Esophagus muscularis mucosa (tissue), 4 donors: Measurements from ENCODE around the gene CDKL5. TPM values are rescaled to one million over a fixed set of nuclear protein-coding genes. Genes with fewer than 3 reads are reported as not detected.

ENCODE experiments used
- DNase-seq: peaks from one replicate; pipeline ENCODE4 v3.0.0-alpha.2; 2017; ENCODE audit errors: extremely low spot score
- H3K27ac ChIP-seq, 4 donors: fragments of 200-600 bp; sonication (generic); replicated peaks in 1 of 4; 1 replicate in 3 of 4; 2 replicates in 1 of 4; pipeline ENCODE4 v1.5.1; 2016 to 2019; ENCODE audit warnings: mild to moderate bottlenecking in 1 of 4
- H3K27me3 ChIP-seq, 4 donors: fragments of 200-600 bp; sonication (generic); one replicate each; pipeline versions ENCODE4 v1.5.1 to v1.6.0; 2016 to 2019
- H3K36me3 ChIP-seq, 4 donors: fragments of 200-600 bp; sonication (generic); one replicate each; pipeline ENCODE4 v1.5.1; 2016 to 2019
- H3K4me1 ChIP-seq, 4 donors: fragments of 200-600 bp; sonication (generic); one replicate each; pipeline ENCODE4 v1.5.1; 2016 to 2019
- H3K4me3 ChIP-seq, 4 donors: fragments of 200-600 bp; sonication (generic); 1 replicate in 2 of 4; 2 replicates in 2 of 4; pipeline ENCODE4 v1.5.1; 2016 to 2019; ENCODE audit warnings: mild to moderate bottlenecking in 4 of 4, moderate library complexity in 1 of 4
- H3K9me3 ChIP-seq, 4 donors: fragments of 200-600 bp; sonication (generic); 1 replicate in 3 of 4; 2 replicates in 1 of 4; pipeline ENCODE4 v1.5.1; 2016 to 2019
- EP300 ChIP-seq: sonication (generic); formaldehyde crosslinking; IDR thresholded peaks from one replicate; pipeline ENCODE4 v1.6.1; 2017; ENCODE audit warnings: antibody characterized with exemption
- POLR2A ChIP-seq: fragments of 450-650 bp; IDR thresholded peaks from one replicate; pipeline ENCODE4 v1.6.1; 2017; ENCODE audit warnings: antibody characterized with exemption, moderate library complexity, mild to moderate bottlenecking, low read depth
- POLR2AphosphoS5 ChIP-seq, 2 donors: sonication (generic); formaldehyde crosslinking; IDR thresholded peaks; one replicate each; pipeline ENCODE4 v1.6.1; 2017; ENCODE audit warnings: antibody characterized with exemption in 2 of 2
- whole genome bisulfite sequencing: methylation state at CpG from one replicate; pipeline ENCODE4 v1.1.5; 2018; 5-methylcytosine and 5-hydroxymethylcytosine counted together
- intact Hi-C: fragments of 100-400 bp; cut with DNase I; formaldehyde crosslinking; loops from one replicate; pipeline ENCODE4 v1.15.1; 2023
- small RNA-seq, 3 donors: library from RNA; depleted of rRNA; stranded (forward); fragments of <200 nt; gene quantifications; one replicate each; pipeline ENCODE3, GENCODE V24; 2016
- total RNA-seq, 4 donors: library from RNA; depleted of rRNA; stranded (reverse); fragments of >200 nt; gene quantifications; one replicate each; pipeline versions ENCODE4 v1.1.0 to v1.2.1, GENCODE V29; 2016
- TF ChIP-seq, protein P1 (sequence below), 3 experiments: fragments of 200-600 bp in 2 of 3; fragments of 450-650 bp in 1 of 3; sonication (generic) in 2 of 3; IDR thresholded peaks; one replicate each; pipeline ENCODE4 v1.5.1; 2017 to 2019; ENCODE audit warnings: antibody characterized with exemption in 3 of 3, mild to moderate bottlenecking in 2 of 3, moderate library complexity in 1 of 3

Gene CDKL5
- total RNA-seq, 4 donors from 2014 or later: 3.7 to 6.5 (median 4.6) TPM

DNA sequence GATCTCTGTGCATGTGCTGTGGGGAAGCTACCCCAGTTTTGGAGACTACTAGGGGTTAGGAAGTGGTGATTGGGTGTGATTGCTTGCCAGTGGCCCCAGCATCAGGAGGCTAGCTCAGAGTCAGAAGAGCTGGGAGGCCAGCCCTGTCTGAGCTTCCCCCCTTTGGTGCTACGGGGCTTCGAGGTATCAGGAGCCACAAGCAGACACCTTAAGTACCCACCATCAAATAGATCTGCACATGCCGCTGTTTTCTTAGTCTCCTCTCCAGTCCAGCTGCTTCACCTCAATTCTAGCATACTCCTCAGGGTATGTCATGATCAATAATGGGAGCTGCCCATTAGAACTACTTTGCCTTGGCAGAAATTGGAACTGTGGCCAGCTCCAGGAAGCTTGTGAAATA lies 271.2 kb downstream of the CDKL5 start:
- Histone ChIP-seq H3K27me3 (no peaks in the 10 kb centered on the region), H3K4me1 (peaks cover 0 to 3% (median 0%) of the 10 kb centered on the region in 4 donors), H3K9me3 (no peaks in the 10 kb centered on the region), H3K4me3 (no peak overlapping the region), H3K36me3 (no peaks in the 10 kb centered on the region), H3K27ac (no peak overlapping the region)
- TF ChIP-seq POLR2A (no peak), EP300 (no peak), POLR2AphosphoS5 (IDR thresholded peaks at IDR 0.05) (no peak)
- TF ChIP-seq, protein P1, sequence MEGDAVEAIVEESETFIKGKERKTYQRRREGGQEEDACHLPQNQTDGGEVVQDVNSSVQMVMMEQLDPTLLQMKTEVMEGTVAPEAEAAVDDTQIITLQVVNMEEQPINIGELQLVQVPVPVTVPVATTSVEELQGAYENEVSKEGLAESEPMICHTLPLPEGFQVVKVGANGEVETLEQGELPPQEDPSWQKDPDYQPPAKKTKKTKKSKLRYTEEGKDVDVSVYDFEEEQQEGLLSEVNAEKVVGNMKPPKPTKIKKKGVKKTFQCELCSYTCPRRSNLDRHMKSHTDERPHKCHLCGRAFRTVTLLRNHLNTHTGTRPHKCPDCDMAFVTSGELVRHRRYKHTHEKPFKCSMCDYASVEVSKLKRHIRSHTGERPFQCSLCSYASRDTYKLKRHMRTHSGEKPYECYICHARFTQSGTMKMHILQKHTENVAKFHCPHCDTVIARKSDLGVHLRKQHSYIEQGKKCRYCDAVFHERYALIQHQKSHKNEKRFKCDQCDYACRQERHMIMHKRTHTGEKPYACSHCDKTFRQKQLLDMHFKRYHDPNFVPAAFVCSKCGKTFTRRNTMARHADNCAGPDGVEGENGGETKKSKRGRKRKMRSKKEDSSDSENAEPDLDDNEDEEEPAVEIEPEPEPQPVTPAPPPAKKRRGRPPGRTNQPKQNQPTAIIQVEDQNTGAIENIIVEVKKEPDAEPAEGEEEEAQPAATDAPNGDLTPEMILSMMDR (IDR thresholded peaks at IDR 0.05): no peak
- intact Hi-C loops: no loop called here
- 73% methylated on average over 3 of the region's 3 CpGs for WGBS
- DNase-seq: no peak

DNA sequence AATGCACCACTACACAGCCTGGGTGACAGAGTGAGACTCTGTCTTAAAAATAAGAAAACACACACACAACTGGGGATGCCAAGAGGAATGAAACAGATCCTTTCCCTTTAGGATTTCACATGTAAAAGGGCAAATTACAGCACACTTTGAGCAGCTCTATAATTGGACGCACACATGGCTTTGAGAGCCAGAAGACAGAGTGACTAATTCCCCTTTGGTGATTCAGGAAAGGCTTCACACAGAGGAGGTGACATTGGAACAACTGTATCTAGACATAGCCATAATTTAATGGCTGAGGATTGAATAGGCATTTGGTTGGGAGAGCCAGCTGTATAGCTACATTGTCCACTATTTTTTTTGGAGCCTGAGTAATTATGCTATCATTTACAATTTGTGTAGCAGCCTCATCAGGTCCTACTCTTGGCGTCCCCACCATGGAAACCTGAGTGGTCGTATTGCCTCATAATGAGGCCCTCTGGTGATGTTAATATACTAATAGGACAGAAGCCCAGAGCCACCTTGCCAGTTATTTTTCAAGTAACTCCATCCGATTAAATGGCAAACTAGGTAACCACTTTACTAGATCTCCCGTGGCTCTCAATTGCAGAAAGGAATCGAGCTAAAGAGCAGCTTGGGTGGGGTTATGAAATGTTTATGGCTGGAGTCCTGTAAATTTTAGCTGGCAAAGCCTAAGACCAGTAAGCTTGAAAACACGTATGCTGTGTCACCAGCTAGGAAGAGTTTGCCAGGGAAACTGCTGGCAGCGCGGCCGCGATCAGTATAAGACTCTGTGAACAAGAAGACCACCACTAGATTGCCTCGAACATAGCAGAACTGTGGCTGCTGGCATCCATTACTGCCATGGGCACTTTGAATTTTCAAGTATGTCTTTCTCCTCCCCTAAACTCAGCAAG lies 273.6 kb downstream of the CDKL5 start:
- Histone ChIP-seq H3K27ac (no peak overlapping the region), H3K4me1 (peaks cover 0 to 17% (median 4%) of the 10 kb centered on the region in 4 donors), H3K36me3 (no peaks in the 10 kb centered on the region), H3K4me3 (no peak overlapping the region), H3K27me3 (no peaks in the 10 kb centered on the region), H3K9me3 (no peaks in the 10 kb centered on the region)
- DNase-seq: no peak
- TF ChIP-seq, protein P1 (IDR thresholded peaks at IDR 0.05): no peak
- 84% methylated on average over 12 of the region's 12 CpGs for WGBS
- intact Hi-C loops: no loop called here

DNA sequence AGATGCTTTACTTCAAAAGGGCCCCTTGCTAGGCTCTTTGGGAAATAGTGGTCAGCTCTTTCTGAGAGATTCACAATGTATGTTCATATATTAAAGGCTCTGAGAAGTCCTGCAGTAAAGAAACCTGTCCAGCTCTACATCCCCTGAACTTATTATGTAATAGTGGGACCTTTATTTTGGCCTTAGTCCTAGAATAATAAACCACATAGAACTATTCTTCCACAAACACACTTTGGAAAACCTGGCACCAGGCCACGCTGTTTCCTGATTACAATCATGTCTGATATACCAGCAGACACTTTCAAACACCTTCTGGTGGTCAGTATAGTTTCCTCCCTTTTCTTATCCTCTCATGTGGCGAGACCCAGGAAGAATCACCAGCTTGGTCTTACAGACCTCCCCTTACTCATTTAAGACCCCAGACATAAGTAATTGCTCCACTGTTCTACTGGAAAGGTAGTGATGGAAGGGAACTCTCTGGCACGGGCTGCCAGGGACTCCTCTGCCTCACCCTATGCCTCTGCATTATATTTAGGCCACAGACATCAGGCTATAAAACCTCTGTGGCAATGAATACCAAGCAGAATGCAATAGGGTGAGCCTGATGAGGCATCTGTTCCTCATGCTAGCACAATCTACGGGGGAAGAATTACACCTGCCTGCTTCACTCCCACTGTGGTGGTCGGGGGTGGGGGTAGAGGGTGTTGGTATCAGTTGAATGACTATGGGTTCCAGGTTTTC lies 276.4 kb downstream of the CDKL5 start:
- H3K27me3 ChIP-seq: no peaks in the 10 kb centered on the region
- DNase-seq: no peak
- no peak overlapping the region for H3K27ac ChIP-seq
- no peaks in the 10 kb centered on the region for H3K36me3 ChIP-seq
- no peak overlapping the region for H3K4me3 ChIP-seq
- H3K9me3 ChIP-seq: no peaks in the 10 kb centered on the region
- 72% methylated on average over 5 of the region's 5 CpGs for WGBS
- peaks cover 0 to 17% (median 4%) of the 10 kb centered on the region in 4 donors for H3K4me1 ChIP-seq
- intact Hi-C loops: no loop called here
- no peak for TF ChIP-seq POLR2A
- no peak for TF ChIP-seq EP300
- TF ChIP-seq, protein P1 (IDR thresholded peaks at IDR 0.05): no peak
- no peak for TF ChIP-seq POLR2AphosphoS5 (IDR thresholded peaks at IDR 0.05)

DNA sequence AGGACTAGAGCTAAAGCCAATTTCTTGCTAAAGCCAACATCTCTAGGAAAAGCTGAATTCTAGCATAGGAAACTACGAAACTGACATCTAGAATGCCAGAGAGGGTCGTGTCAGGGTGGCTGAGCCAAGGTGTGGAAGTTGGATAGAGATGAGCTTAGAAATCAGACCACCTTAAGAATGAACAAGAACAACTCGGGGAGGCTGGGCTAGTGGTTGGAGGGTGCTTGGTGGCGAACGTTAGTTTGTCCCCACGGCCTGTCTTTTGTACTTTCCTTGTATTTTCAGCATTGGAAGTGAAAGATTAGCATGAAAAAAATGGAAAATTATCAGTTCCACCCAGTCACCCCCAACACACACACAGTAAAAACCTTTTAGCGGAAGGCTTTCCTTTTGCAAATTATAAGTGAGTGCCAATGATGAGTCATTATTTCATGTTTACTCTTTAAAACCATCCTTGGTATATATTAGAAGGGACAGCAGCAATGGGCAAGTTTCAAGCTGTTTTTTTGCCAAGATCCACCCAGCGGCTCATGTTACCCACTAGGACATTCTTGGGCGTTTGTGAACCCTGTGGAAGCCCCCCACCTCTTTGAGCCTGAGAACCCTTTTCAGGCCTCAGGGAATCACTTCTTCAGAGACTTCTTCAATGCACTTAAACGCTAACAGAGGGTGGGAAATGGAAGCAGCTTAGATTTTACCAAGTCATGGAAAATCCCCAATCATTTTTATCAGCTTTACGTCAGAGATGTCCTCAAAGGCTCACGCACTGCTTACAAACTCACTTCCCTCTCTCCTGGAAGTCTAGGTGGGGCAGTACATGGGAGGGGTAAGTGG lies 277.2 kb downstream of the CDKL5 start:
- TF ChIP-seq, protein P1 (IDR thresholded peaks at IDR 0.05): no peak
- TF ChIP-seq EP300 (no peak), POLR2AphosphoS5 (IDR thresholded peaks at IDR 0.05) (no peak), POLR2A (no peak)
- peaks cover 0 to 17% (median 4%) of the 10 kb centered on the region in 4 donors for H3K4me1 ChIP-seq
- no peaks in the 10 kb centered on the region for H3K36me3 ChIP-seq
- 58% methylated on average over 12 of the region's 12 CpGs for WGBS
- no peak for DNase-seq
- H3K27ac ChIP-seq: no peak overlapping the region
- no peak overlapping the region for H3K4me3 ChIP-seq
- intact Hi-C loops: no loop called here
- H3K9me3 ChIP-seq: no peaks in the 10 kb centered on the region
- no peaks in the 10 kb centered on the region for H3K27me3 ChIP-seq

Small RNA genes lying within 50 kb of the gene (small RNA-seq; reads per million reads assigned to genes)
- 0 reads per million in 3 donors for gene RF00019

Other genes starting within 250 kb of the CDKL5 start
- gene BEND2, start 204.7 kb upstream of the CDKL5 start, total RNA-seq: not detected
- 1 to 10 TPM in 3 of 4 donors, under 1 TPM in 1; 0.99 to 2.6 (median 1.7) TPM for gene SCML2, start 70.9 kb upstream of the CDKL5 start, total RNA-seq
- not detected for gene RS1, start 246.5 kb downstream of the CDKL5 start, total RNA-seq